Stimulated activated CD4-positive, alpha-beta T cell treated with anti-CD3 and anti-CD28 coated beads, Interleukin-1b, Interleukin-23, amount 100 ng/mL, for 1 hour (primary cell): ENCODE results near the gene NCOA3.
"Not testable (repeated sequence)": the region's sequence is repeated elsewhere in the genome, so short reads cannot be mapped to it uniquely, and the experiment has no call there.

Source experiments
- DNase-seq, 2 donors: peaks; one replicate each; pipeline ENCODE4 v3.0.0-alpha.2; 2020; ENCODE audit warnings: low read depth in 2 of 2

Gene NCOA3

DNA sequence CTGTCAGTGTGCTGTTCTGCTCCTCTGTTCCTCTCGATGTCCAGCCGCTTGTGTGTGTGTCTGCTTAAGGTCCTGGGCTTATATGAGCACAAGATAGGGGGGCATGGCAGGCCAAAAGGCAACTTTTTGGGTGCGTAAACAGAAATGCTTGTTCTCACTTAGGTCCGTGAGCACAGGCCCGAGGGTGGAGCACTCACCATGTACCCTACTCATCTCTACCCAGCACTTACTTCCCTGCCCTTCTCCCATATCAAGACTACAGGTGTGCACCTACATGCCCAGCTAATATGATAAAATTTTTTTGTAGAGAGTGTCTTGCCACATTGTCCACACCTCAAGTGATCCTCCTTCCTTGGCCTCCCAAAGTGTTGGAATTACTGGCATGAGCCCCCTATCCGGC is 34.3 kb downstream of the NCOA3 start:
- no peak for DNase-seq

DNA sequence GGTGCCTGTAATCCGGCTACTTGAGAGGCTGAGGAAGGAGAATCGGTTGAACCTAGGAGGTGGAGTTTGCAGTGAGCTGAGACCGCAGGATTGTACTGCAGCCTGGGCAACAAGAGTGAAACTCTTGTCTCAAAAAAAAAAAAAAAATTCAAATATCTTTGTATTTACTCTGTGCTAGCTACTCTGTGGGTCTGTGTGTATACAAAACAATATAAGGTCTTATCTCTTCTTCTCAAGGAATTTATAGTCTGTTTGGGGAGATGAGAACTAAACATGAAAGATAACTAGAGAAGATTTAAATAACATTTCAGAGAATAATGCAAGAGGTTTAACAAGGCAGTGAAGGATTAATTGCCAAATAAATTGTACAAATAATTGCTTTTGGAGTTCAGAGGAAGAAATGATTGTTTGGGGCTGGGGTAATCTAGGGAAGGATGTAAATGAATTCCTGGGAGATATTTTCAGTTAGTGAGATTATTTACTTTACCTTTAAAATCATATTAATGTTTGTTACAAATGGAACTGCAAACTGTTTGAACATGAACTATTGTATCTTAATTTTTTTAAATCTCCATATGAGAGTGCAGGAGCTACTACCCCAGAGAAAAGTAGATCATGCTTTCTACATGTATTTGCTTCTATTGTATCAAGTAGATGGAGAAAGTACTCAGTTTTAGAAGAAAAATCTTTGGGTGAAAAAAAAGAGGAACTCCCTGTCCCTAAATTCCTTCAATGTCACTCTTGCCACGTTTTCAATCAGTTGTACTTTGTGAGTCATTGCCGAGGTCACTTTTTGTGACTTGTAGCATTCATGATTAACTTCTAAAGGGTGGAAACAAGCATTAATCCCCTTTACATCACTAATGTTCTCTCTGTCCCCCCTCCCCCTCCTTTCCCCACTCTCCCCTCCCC is 39.0 kb downstream of the NCOA3 start:
- DNase-seq = no peak

DNA sequence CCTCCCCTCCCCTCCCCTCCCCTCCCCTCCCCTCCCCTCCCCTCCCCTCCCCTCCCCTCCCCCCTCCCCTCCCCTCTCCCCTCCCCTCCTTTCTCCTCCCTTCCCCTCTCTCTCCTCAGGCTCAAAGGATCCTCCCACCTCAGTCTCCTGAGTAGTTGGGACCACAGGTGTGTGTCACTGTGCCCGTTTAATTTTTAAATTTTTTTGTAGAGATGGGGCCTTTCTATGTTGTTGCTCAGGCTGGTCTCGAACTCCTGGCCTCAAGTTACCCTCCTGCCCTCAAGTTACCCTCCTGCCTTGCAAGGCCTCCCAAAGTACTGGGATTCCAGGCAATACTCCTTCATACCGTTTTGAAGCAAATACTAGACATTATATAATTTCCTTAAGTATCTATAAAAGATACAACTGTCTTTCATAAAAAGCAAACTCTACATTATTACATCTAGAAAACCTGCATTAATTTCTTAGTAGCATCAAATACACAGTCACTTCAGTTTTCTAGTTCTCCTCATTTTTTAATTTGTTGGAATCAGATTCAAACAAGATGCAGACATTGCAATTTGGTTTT is 39.8 kb downstream of the NCOA3 start:
- no peak for DNase-seq

DNA sequence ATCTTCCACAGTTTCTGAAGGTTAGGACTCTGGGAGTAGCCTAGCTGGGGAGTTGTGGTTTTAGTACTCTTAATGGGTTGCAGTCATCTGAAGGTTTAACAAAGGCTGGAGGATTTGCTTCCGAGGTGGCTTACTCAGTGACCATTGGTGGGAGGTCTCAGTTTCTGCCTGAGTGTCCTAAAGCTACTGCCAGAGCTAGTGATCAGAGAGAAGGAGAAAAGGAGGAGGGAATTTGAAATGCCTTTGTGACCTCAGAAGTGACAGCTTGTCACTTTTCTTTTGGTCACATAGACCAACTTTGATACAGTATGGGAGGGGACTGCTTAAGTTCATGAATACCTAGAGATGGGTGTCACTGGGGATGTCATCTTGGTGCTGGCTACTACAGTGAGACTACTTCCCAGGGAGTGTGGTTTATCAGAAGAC is 41.3 kb downstream of the NCOA3 start:
- no peak for DNase-seq

DNA sequence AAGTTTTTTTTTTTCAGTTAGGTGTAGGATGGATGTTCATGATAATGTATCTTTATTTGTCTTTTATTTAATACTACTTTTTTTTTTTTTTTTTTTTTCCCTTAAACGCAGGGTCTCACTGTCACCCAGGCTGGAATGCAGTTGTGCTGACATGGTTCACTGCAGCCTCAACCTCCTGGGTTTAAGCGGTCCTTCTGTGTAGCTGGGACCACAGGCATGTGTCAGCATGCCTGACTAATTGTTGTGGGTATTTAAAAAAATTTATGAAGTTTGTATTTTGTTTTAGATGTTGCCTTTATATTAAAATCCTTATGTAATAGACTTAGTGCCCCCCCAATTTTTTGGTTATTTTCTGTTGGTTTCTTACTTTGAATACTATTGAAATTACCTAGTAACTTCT is 42.6 kb downstream of the NCOA3 start:
- DNase-seq = no peak

DNA sequence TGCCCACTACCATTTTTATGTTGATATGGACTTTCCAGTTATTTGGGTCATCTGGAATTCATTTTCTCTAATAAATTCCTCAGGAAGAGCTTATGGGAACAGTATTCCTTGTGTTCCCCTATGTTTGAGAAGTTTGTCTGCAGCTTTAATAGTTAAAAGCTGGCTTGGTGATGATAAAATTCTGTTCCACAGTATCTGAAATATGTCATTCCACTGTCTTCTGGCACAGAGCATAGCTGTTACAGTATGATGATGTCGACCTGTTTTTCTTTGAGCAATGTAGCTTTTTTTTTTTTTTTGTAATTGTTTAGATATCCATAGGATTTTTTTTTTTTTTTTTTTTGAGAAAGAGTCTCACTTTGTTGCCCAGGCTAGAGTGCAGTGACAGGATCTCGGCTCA is 43.2 kb downstream of the NCOA3 start:
- no peak for DNase-seq

DNA sequence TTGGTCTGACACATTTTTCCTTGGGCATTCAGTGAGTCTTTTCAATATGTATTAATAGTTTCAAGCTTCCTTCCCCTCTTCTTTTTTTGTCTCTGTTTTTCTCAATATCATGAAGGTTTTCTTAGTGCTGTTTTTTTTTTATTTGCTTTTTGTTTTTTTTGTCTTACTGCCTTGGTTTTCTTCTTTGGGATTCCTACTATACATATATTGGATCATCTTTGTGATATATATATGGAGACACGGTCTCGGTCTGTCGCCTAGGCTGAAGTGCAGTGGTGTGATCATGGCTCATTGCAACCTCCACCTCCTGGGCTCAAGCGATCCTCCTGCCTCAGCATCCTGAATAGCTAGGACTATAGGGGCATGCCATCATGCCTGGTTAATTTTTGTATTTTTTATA is 43.8 kb downstream of the NCOA3 start:
- no peak for DNase-seq

DNA sequence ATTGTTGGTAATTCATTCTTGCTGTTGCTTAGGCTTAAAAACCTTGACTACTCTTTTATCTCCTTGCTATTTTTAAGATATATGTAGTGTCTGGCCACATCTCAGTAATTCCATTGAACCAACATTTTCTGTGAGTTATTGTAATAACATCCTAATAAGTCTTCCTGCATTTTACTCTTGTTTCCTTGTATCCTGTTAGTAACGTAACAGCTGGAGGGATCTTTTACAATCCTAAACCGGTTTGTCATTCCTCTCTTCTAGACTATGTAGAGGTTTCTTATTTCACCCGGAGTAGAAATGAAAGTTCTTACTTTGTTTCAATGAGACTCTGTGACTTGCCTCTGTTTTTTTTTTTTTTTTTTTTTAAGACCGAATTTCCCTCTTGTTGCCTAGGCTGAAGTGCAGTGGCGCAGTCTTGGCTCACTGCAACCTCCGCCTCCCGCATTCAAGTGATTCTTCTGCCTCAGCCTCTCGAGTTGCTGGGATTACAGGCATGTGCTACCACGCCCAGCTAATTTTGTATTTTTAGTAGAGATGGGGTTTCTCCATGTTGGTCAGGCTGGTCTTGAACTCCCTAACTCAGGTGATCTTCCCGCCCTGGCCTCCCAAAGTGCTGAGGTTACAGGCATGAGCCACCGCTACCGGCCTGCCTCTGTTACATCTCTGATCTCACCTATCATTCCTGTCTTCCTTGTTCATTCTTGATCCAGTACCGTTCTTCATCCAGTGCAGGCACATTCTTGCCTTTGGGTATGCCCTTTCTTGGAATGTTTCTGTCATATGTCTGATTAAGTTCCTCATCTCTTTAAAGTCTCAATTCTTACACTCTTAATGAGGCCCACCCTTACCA is 44.7 kb downstream of the NCOA3 start:
- no peak for DNase-seq

DNA sequence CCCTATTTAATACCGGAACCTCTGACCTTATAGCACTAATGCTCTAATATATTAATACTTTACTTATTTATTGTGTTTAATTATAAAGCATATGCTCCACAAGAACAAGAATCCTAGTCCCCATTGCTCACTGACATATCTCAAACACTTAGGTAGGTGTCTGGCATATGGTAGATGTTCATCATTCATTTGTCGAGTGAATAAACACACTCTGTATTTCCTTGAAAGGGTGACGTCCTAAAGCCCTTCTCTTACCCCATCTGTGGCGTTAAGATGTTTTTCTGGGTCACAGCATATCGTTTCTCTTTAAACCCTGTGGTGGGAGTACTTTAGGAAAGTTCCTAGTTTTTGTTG is 45.3 kb downstream of the NCOA3 start:
- DNase-seq = no peak

DNA sequence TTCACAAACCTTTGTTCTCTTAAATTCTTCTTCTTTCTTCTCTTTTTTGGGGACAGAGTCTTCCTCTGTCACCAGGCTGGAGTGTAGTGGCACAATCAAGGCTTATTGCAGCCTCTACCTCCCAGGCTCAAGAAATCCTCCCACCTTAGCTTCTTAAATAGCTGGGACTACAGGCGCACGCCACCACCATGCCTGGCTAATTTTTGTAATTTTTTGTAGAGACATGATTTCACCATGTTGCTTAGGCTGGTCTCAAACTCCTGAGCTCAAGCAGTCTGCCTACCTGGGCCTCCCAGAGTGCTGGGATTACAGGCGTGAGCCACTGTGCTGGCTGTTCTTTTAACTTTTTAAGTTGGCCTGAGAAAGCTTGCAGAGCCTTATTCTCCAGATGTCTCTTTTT is 48.0 kb downstream of the NCOA3 start:
- no peak for DNase-seq

DNA sequence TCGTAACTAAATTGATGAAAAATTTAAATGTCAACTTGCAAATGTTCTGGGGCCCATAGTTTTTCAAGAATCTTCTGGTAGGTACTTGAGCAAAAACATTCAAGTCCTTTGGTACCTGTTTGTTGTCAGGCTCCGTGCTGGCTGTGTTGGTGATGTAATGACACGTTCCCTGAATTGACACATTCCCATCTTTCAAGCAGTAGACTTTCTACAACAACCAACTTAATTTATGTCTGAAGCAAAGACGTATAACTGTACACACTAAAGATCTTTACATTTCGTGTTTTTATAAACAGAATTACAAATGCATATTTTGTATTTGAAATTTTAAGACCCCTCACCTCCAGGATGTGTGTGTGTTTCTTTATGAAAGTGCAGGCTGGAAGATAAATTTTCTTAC is 49.5 kb downstream of the NCOA3 start:
- DNase-seq = no peak

DNA sequence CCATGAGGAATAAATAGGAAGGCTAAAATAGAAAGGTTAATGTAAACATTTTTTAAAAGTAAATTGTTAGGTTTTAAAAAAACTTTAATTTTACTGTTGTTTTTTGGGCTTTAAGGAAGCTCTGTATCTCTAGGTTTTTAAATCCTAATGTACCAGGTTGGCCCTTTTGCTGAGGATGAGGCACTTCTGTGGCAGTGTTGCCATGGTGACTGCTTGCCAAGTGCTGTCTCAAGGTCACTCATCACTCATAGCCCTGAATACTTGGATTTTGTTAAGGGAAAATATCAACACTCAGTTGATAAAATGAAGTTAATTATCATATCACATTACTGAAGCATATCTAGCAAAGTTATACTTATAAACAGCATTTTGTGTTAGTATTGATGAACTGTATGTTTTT is 50.2 kb downstream of the NCOA3 start:
- DNase-seq = no peak

DNA sequence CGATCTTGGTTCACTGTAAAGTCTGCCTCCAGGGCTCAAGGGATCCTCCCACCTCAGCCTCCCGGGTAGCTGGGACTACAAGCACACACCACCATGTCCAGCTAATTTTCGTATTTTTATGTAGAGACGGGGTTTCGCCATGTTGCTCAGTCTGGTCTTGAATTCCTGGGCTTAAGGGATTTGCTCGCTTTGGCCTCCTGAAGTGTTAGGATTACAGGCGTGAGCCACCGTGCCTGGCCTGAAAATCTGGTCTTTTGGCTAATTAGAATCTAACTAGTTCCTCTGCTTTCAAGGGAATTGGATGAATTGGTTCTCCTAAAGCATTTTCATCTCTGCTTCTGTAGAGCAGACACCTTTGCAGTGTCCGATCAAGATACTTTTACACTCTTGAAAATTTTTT is 51.3 kb downstream of the NCOA3 start:
- no peak for DNase-seq

DNA sequence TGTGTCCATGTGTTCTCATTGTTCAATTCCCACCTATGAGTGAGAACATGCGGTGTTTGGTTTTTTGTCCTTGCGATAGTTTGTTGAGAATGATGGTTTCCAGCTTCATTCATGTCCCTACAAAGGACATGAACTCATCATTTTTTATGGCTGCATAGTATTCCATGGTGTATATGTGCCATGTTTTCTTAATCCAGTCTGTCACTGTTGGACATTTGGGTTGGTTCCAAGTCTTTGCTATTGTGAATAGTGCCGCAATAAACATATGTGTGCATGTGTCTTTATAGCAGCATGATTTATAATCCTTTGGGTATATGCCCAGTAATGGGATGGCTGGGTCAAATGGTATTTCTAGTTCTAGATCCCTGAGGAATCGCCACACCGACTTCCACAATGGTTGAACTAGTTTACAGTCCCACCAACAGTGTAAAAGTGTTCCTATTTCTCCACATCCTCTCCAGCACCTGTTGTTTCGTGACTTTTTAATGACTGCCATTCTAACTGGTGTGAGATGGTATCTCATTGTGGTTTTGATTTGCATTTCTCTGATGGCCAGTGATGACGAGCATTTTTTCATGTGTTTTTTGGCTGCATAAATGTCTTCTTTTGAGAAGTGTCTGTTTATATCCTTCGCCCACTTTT is 52.0 kb downstream of the NCOA3 start:
- DNase-seq = not testable (repeated sequence)

DNA sequence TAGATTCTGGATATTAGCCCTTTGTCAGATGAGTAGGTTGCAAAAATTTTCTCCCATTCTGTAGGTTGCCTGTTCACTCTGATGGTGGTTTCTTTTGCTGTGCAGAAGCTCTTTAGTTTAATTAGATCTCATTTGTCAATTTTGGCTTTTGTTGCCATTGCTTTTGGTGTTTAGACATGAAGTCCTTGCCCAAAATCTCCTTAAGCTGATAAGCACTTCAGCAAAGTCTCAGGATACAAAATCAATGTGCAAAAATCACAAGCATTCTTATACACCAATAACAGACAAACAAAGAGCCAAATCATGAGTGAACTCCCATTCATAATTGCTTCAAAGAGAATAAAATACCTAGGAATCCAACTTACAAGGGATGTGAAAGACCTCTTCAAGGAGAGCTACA is 52.6 kb downstream of the NCOA3 start:
- not testable (repeated sequence) for DNase-seq

DNA sequence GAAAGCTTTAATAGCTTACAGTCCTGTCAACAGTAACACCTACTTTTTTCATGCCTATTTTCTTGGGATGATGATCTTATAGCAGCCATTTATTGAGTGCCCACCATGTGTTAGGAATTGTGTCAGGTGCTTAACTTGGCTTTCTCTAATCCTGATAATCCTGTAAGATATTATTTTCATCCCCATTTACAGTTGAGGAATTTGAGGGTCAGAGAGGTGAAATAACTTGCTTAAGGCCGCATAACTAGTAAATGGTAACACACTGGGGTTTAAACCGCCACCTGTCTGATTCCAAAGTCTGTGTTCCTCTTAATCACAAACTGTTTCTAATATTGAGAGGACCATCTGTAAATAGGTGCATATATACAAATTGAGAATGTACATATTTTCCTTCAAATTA is 55.5 kb downstream of the NCOA3 start:
- DNase-seq = no peak

DNA sequence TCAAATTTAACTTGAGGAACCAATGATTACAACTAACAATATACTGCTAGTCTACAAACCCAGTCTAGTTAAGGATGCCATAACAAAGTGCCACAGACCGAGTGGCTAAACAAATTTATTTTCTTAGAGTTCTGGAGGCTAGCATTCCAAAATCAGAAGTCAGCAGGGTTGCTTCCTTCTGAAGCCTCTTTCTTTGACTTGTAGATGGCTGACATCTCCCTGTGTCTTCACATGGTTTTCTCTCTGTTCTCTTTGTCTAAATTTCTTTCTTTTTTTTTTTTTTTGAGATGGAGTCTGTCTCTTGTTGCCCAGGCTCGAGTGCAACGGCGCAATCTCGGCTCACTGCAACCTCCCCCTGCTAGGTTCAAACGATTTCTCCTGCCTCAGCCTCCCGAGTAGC is 56.1 kb downstream of the NCOA3 start:
- DNase-seq = no peak

DNA sequence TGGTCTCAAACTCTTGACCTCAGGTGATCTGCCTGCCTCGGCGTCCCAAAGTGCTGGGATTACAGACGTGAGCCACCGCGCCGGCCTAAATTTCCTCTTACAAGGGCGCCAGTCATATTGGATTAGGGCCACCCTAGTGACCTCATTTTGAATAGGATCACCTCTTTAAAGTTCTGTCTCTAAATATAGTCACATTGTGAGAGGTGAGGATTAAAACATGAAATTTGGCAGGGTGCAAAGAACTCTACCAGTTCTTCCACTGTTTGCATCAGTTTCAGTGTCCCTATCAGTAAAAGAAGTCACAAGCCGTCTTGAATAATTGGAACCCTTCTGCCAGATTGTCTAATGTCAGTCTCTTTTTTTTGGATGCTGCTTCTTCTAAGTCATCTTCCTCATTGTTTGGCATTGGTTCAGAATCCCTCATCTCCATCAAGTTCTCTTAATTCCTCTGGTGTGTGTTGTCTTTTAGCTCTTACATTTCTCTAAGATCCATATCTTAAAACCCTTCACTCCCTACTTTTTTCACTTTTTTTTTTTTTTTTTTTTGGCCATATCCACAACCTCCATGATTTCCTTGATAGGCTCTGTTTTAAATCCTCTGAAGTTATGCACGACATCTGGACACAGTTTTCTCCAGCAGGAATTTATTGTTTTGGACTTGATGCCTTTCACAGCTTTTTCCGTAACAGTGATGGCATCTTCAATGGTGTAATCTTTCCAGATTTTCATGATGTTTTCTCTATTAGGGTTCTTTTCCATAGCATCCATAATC is 56.8 kb downstream of the NCOA3 start:
- no peak for DNase-seq

DNA sequence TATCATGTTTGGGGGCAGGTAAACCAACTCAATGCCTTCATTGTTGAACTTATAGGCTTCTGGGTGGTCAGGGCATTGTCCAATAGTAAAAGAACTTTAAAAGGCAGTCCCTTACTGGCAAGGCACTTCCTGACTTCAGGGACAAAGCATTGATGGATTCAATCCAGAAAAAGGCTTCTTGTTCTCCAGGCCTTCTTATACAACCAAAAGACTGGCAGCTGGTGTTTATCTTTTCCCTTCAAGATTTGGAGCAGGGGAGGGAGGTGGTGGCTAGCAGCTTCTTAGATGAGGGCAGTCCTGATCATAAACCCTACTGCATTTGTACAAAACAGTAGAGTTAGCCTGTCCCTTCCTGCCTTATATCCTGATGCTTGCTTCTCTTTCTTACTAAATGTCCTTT is 57.5 kb downstream of the NCOA3 start:
- DNase-seq = no peak

DNA sequence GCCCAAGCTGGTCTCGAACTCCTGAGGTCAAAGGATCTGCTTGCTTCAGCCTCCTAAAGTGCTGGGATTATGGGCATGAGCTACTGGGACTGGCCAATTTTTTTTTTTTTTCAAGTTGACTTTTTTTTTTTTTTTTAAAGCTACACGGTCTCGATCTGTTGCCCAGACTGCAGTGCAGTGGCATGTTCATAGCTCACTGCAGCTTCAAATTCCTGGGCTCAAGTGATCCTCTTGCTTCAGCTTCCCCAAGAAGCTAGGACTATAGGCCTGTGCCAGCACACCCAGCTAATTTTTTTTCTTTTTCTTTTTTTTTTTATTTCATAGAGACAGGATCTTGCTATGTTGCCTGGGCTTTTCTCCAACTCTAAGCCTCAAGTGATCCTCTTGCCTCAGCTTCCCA is 59.5 kb downstream of the NCOA3 start:
- DNase-seq = no peak
